Endodermal cell (in vitro differentiated cells): ENCODE measurements around the gene PPP2R5C. TPM values are rescaled to one million over a fixed set of nuclear protein-coding genes. Genes with fewer than 3 reads are reported as not detected.

Experiments used
- DNase-seq: peaks from one replicate; pipeline ENCODE4 v3.0.0-alpha.2; 2017
- H3K27ac ChIP-seq: 2 replicates; pipeline ENCODE4 v1.5.1; 2013; ENCODE audit warnings: mild to moderate bottlenecking, low read depth, low read length, moderate library complexity
- H3K27me3 ChIP-seq: 2 replicates; pipeline ENCODE4 v1.6.1; 2013; ENCODE audit warnings: mild to moderate bottlenecking, low read length, moderate library complexity; ENCODE audit not compliant: insufficient read depth, control insufficient read depth, poor library complexity, severe bottlenecking
- H3K36me3 ChIP-seq: 2 replicates; pipeline ENCODE4 v1.7.0; 2013; ENCODE audit warnings: mild to moderate bottlenecking, low read length, moderate library complexity; ENCODE audit not compliant: control insufficient read depth, insufficient read depth
- H3K4me1 ChIP-seq: one replicate; pipeline ENCODE4 v1.7.0; 2013; ENCODE audit warnings: low read length; ENCODE audit not compliant: control insufficient read depth, insufficient read depth
- H3K4me3 ChIP-seq: 2 replicates; pipeline ENCODE4 v1.5.1; 2013; ENCODE audit warnings: mild to moderate bottlenecking, low read length, moderate library complexity
- H3K9ac ChIP-seq: 2 replicates; pipeline ENCODE4 v1.6.1; 2013; ENCODE audit warnings: mild to moderate bottlenecking, low read length, moderate library complexity; ENCODE audit not compliant: poor library complexity, severe bottlenecking; ENCODE audit errors: extremely low read depth
- H3K9me3 ChIP-seq: 2 replicates; pipeline ENCODE4 v1.6.1; 2013; ENCODE audit warnings: mild to moderate bottlenecking, low read length, moderate library complexity; ENCODE audit not compliant: control insufficient read depth
- H3K27ac Mint-ChIP-seq: 2 replicates; pipeline ENCODE4 v1.8.0; 2020; ENCODE audit warnings: mixed read lengths
- H3K27me3 Mint-ChIP-seq: 2 replicates; pipeline ENCODE4 v1.8.0; 2021; ENCODE audit warnings: mild to moderate bottlenecking, mixed read lengths; ENCODE audit not compliant: insufficient read depth
- H3K36me3 Mint-ChIP-seq: 2 replicates; pipeline ENCODE4 v1.8.0; 2020; ENCODE audit warnings: low read depth, mixed read lengths
- H3K4me1 Mint-ChIP-seq: 2 replicates; pipeline ENCODE4 v1.8.0; 2020; ENCODE audit warnings: mixed read lengths
- H3K4me3 Mint-ChIP-seq: 2 replicates; pipeline ENCODE4 v1.8.0; 2020; ENCODE audit warnings: mild to moderate bottlenecking, moderate library complexity, mixed read lengths
- H3K9me3 Mint-ChIP-seq: 2 replicates; pipeline ENCODE4 v1.8.0; 2020; ENCODE audit warnings: mild to moderate bottlenecking, mixed read lengths
- WGBS, 2 experiments: methylation state at CpG; one replicate each; pipeline versions ENCODE4 v1.1.5 to v1.1.7; 2013; ENCODE audit warnings: missing lambda C conversion rate in 2 of 2, mixed read lengths in 1 of 2; ENCODE audit not compliant: insufficient coverage in 1 of 2, insufficient read length in 1 of 2; 5-methylcytosine and 5-hydroxymethylcytosine counted together
- total RNA-seq, 2 donors: library from RNA; stranded (reverse); fragmentation: NEBNext Ultra II Directional in 1 of 2; extraction: Animal tissue kit (Norgen Biotek cat#: 25700) in 1 of 2; gene quantifications; 2 replicates in 1 of 2; 3 replicates in 1 of 2; pipeline ENCODE4 v1.2.1, GENCODE V29; 2021
- TF ChIP-seq, protein P1 (sequence below): fragments of 200-600 bp; sonication (generic); conservative IDR thresholded peaks from 2 replicates; pipeline ENCODE4 v1.5.0; 2021; ENCODE audit warnings: antibody characterized with exemption, mild to moderate bottlenecking

PPP2R5C gene
- total RNA-seq, 2 donors from 2014 or later: 116 to 117 TPM

DNA sequence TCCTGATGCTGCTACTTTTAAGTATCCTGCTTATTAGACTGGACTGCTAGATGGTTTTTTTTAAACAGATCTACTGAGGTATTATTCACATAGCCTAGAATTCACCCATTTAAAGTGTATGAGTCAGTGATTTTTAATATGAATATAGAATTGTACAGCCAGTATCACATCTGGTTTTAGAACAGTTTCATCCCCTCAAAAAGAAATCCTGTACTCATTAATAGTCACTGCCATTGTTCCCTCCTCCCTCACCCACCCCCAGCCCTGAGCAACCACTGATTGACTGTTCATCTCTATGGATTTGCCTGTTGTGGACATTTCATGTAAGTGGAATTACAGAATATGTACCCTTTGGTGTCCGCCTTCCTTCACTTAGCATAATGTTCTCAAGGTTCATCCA is 98.4 kb downstream of the PPP2R5C start:
- DNase-seq: no peak
- no peak overlapping the region for H3K9ac ChIP-seq
- Mint-ChIP-seq H3K9me3 (no peaks in the 10 kb centered on the region), H3K36me3 (peaks cover 29% of the 10 kb centered on the region), H3K27me3 (no peaks in the 10 kb centered on the region), H3K4me3 (no peak overlapping the region), H3K27ac (no peak overlapping the region), H3K4me1 (no peaks in the 10 kb centered on the region)
- no peaks in the 10 kb centered on the region for H3K4me1 ChIP-seq
- no peaks in the 10 kb centered on the region for H3K27me3 ChIP-seq
- H3K4me3 ChIP-seq: no peak overlapping the region
- WGBS, 2 experiments: 100% methylated on average over 1 of the region's 1 CpG
- H3K36me3 ChIP-seq: peaks cover 47% of the 10 kb centered on the region
- no peak overlapping the region for H3K27ac ChIP-seq
- TF ChIP-seq, protein P1, sequence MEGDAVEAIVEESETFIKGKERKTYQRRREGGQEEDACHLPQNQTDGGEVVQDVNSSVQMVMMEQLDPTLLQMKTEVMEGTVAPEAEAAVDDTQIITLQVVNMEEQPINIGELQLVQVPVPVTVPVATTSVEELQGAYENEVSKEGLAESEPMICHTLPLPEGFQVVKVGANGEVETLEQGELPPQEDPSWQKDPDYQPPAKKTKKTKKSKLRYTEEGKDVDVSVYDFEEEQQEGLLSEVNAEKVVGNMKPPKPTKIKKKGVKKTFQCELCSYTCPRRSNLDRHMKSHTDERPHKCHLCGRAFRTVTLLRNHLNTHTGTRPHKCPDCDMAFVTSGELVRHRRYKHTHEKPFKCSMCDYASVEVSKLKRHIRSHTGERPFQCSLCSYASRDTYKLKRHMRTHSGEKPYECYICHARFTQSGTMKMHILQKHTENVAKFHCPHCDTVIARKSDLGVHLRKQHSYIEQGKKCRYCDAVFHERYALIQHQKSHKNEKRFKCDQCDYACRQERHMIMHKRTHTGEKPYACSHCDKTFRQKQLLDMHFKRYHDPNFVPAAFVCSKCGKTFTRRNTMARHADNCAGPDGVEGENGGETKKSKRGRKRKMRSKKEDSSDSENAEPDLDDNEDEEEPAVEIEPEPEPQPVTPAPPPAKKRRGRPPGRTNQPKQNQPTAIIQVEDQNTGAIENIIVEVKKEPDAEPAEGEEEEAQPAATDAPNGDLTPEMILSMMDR: no peak
- no peaks in the 10 kb centered on the region for H3K9me3 ChIP-seq

DNA sequence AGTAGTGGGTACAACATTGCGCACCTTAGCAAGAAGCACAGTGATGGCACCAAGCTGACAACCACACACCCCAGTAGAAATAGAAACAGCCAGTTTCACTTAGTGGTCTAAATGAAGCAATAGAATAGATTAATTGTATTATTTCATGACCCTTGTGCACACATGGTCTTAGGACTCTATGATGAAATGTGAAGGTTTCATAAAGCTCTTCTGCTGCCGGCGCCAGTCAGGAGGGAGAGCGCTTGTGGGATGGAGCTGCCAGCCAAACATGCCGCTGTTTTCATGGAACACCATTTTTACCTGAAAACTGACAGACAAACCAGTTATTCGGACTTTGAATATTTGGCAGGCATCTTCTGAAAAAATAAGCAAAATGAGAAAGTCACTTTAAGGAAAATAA is 100.0 kb downstream of the PPP2R5C start:
- no peaks in the 10 kb centered on the region for H3K9me3 Mint-ChIP-seq
- H3K4me3 Mint-ChIP-seq: no peak overlapping the region
- peaks cover 42% of the 10 kb centered on the region for H3K36me3 ChIP-seq
- no peak overlapping the region for H3K27ac ChIP-seq
- TF ChIP-seq, protein P1: no peak
- H3K27me3 ChIP-seq: no peaks in the 10 kb centered on the region
- no peak for DNase-seq
- no peaks in the 10 kb centered on the region for H3K4me1 Mint-ChIP-seq
- 92 to 98% methylated on average over 5 to 6 of the region's 6 CpGs for WGBS, 2 experiments
- no peak overlapping the region for H3K27ac Mint-ChIP-seq
- H3K4me3 ChIP-seq: no peak overlapping the region
- H3K27me3 Mint-ChIP-seq: no peaks in the 10 kb centered on the region
- no peaks in the 10 kb centered on the region for H3K9me3 ChIP-seq
- no peaks in the 10 kb centered on the region for H3K4me1 ChIP-seq
- no peak overlapping the region for H3K9ac ChIP-seq
- peaks cover 36% of the 10 kb centered on the region for H3K36me3 Mint-ChIP-seq

DNA sequence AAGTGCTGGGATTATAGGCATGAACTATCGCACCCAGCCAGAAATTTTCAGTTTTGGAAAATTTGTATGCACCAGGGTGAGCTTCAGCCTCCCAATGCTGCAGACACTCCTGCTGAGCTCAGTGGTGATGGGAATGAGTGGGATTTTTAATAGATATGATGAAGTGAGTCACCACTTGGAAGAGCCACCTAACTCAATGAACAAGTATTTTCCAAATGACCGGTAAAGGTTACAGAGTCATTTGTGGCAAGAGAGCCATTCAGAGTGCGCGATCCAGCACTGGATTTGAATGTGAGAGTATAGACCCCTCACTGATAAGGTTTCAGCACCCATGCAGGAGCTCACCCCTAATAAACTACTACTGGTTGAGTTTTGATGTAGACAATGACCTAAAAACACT is 100.7 kb downstream of the PPP2R5C start:
- no peaks in the 10 kb centered on the region for H3K27me3 Mint-ChIP-seq
- TF ChIP-seq, protein P1: no peak
- H3K9me3 Mint-ChIP-seq: no peaks in the 10 kb centered on the region
- Histone ChIP-seq H3K27me3 (no peaks in the 10 kb centered on the region), H3K9me3 (no peaks in the 10 kb centered on the region), H3K27ac (no peak overlapping the region), H3K4me3 (no peak overlapping the region), H3K4me1 (no peaks in the 10 kb centered on the region), H3K9ac (no peak overlapping the region), H3K36me3 (peaks cover 36% of the 10 kb centered on the region)
- no peak for DNase-seq
- H3K36me3 Mint-ChIP-seq: peaks cover 30% of the 10 kb centered on the region
- H3K4me1 Mint-ChIP-seq: no peaks in the 10 kb centered on the region
- 95 to 100% methylated on average over 4 of the region's 4 CpGs for WGBS, 2 experiments
- no peak overlapping the region for H3K27ac Mint-ChIP-seq
- H3K4me3 Mint-ChIP-seq: no peak overlapping the region
